K562 (cell line): ENCODE results near the gene SLC40A1. TPM values are rescaled to one million over a fixed set of nuclear protein-coding genes. Genes with fewer than 3 reads are reported as not detected.
A peak's percentile ranks its signal among the peaks of the same experiment; 100 is the strongest.

Source experiments
- BMI1 ChIP-seq: fragments of 150-350 bp; IDR thresholded peaks from 2 replicates; pipeline ENCODE4 v1.6.1; 2014; ENCODE audit warnings: low read length
- CCNT2 ChIP-seq: IDR thresholded peaks from 2 replicates; pipeline ENCODE4 v1.6.1; 2011; ENCODE audit warnings: borderline replicate concordance, low read depth, mild to moderate bottlenecking, moderate library complexity, mixed read lengths, low read length; ENCODE audit not compliant: insufficient read length; ENCODE audit errors: extremely low read depth
- ESRRA ChIP-seq: fragments of 450-650 bp; IDR thresholded peaks from 2 replicates; pipeline ENCODE4 v1.6.1; 2014; ENCODE audit warnings: low read depth, mild to moderate bottlenecking, moderate library complexity, borderline replicate concordance
- FIP1L1 ChIP-seq: fragments of 200-400 bp; formaldehyde crosslinking; IDR thresholded peaks from 2 replicates; pipeline ENCODE4 v1.6.1; 2018; ENCODE audit warnings: mild to moderate bottlenecking, low read depth, low read length; ENCODE audit not compliant: poor library complexity, severe bottlenecking
- FUS ChIP-seq: fragments of 200-400 bp; formaldehyde crosslinking; optimal IDR thresholded peaks from 2 replicates; pipeline ENCODE3; 2017; ENCODE audit warnings: low read depth, low read length
- GABPB2 ChIP-seq: fragments of 250-450 bp; sonication (Bioruptor Pico); conservative IDR thresholded peaks from 2 replicates; pipeline ENCODE4 v1.5.1; 2021; ENCODE audit warnings: mild to moderate bottlenecking
- HDAC3 ChIP-seq: fragments of 450-650 bp; IDR thresholded peaks from 2 replicates; pipeline ENCODE4 v1.6.1; 2018; ENCODE audit warnings: borderline replicate concordance, mild to moderate bottlenecking, moderate library complexity; ENCODE audit not compliant: partially characterized antibody
- HNRNPK ChIP-seq: fragments of 200-400 bp; formaldehyde crosslinking; IDR thresholded peaks from one replicate; pipeline ENCODE4 v1.6.1; 2018; ENCODE audit warnings: mild to moderate bottlenecking, low read depth, low read length; ENCODE audit not compliant: poor library complexity, severe bottlenecking
- ILK ChIP-seq: fragments of 450-650 bp; IDR thresholded peaks from 2 replicates; pipeline ENCODE4 v1.6.1; 2016; ENCODE audit warnings: missing genetic modification characterization, low read depth, mild to moderate bottlenecking, missing compliant biosample characterization, moderate library complexity, borderline replicate concordance
- NEUROD1 ChIP-seq: fragments of 150-350 bp; IDR thresholded peaks from 2 replicates; pipeline ENCODE4 v1.6.1; 2014; ENCODE audit warnings: borderline replicate concordance, low read length, low read depth; ENCODE audit not compliant: partially characterized antibody
- PML ChIP-seq: IDR thresholded peaks from 2 replicates; pipeline ENCODE4 v1.6.1; 2012; ENCODE audit warnings: low read length, inconsistent platforms
- RBFOX2 ChIP-seq: fragments of 200-400 bp; formaldehyde crosslinking; IDR thresholded peaks from 2 replicates; pipeline ENCODE4 v1.6.1; 2017; ENCODE audit warnings: low read depth, mild to moderate bottlenecking, low read length, moderate library complexity
- polyA plus RNA-seq, 8 experiments: library from polyadenylated mRNA; depleted of rRNA in 4 of 8; stranded (reverse) in 5 of 8; unstranded in 3 of 8; fragments of >200 nt; fragmentation: Nextera tagmentation in 2 of 8; fragmentation: Illumina TruSeq in 1 of 8; extraction: Ambion mirVana in 2 of 8; extraction: Trizol in 1 of 8; gene quantifications; 2 replicates each; pipeline versions ENCODE4 v1.2.1 to v1.2.3, GENCODE V29; 2011 to 2014; ENCODE audit warnings: inconsistent platforms in 1 of 8, missing spikeins in 1 of 8
- total RNA-seq, 7 experiments: library from RNA; depleted of rRNA in 6 of 7; stranded (reverse); fragments of >200 nt in 6 of 7; fragmentation: Illumina TruSeq in 2 of 7; extraction: Trizol in 2 of 7; gene quantifications; 2 replicates each; pipeline versions ENCODE4 v1.2.1 to v1.2.3, GENCODE V29; 2011 to 2021; ENCODE audit warnings: low replicate concordance in 1 of 7
- TF ChIP-seq, protein P1 (sequence below): fragments of 250-450 bp; sonication (Bioruptor Pico); IDR thresholded peaks from 2 replicates; pipeline ENCODE4 v1.9.0; 2021; ENCODE audit warnings: mild to moderate bottlenecking, inconsistent platforms
- TF ChIP-seq, protein P2 (sequence below): sonication (generic); formaldehyde crosslinking; IDR thresholded peaks from 2 replicates; pipeline ENCODE4 v1.8.0; 2023; ENCODE audit warnings: mild to moderate bottlenecking, missing genetic modification reagents
- TF ChIP-seq, protein P3 (sequence below): fragments of 200-800 bp; sonication (Bioruptor generic); IDR thresholded peaks from 2 replicates; pipeline ENCODE4 v1.6.1; 2016; ENCODE audit warnings: missing genetic modification characterization, missing compliant biosample characterization

SLC40A1 gene
- total and polyA plus RNA-seq, 9 of the 15 experiments (the other 6 are each of a cell fraction or from before 2014, with no cell fraction given) = 42.2 to 95.9 (median 54.9) TPM

DNA sequence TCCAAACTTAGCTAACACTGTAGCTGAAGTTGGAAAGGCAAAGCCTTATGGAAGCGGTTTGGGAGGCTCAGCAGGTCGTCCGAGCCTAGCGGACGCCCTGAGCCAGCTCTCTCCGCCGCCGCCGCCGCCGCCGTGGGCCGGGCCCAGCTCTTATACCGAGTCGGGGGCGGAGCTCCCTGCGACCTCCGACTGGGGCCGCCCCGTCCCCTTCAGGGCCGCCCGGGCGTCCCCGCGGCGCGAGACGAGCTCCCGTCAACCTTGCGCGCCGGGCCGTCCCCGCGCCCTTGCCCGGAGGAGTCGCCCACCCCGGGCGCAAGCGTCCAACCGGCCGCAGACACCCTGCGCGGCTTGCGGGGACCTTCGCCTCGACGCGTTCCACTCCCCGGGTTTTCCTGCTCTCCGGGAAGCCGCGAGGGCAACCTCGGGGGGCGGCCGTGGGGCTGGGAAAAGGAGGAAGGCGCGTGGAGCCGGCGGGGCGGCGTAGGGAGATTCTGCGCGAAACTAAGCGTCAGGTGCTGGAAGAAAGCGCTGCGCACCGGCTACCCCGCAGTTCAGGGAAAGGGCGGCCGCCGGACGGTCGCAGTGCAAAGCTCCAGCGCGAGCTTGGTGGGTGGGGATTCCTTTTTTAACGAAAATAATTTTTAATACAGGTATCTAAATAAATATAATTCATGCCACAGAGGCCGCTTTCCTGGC lies at the start of gene SLC40A1 (continued):
- no peak for TF ChIP-seq GABPB2 (CRISPR knock-in tag)
- TF ChIP-seq, protein P1, sequence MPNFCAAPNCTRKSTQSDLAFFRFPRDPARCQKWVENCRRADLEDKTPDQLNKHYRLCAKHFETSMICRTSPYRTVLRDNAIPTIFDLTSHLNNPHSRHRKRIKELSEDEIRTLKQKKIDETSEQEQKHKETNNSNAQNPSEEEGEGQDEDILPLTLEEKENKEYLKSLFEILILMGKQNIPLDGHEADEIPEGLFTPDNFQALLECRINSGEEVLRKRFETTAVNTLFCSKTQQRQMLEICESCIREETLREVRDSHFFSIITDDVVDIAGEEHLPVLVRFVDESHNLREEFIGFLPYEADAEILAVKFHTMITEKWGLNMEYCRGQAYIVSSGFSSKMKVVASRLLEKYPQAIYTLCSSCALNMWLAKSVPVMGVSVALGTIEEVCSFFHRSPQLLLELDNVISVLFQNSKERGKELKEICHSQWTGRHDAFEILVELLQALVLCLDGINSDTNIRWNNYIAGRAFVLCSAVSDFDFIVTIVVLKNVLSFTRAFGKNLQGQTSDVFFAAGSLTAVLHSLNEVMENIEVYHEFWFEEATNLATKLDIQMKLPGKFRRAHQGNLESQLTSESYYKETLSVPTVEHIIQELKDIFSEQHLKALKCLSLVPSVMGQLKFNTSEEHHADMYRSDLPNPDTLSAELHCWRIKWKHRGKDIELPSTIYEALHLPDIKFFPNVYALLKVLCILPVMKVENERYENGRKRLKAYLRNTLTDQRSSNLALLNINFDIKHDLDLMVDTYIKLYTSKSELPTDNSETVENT (CRISPR knock-in tag) = 0 out of 2 replicates have a peak, but pooled peaks have one; percentile 65
- no peak for TF ChIP-seq BMI1
- TF ChIP-seq, protein P2, sequence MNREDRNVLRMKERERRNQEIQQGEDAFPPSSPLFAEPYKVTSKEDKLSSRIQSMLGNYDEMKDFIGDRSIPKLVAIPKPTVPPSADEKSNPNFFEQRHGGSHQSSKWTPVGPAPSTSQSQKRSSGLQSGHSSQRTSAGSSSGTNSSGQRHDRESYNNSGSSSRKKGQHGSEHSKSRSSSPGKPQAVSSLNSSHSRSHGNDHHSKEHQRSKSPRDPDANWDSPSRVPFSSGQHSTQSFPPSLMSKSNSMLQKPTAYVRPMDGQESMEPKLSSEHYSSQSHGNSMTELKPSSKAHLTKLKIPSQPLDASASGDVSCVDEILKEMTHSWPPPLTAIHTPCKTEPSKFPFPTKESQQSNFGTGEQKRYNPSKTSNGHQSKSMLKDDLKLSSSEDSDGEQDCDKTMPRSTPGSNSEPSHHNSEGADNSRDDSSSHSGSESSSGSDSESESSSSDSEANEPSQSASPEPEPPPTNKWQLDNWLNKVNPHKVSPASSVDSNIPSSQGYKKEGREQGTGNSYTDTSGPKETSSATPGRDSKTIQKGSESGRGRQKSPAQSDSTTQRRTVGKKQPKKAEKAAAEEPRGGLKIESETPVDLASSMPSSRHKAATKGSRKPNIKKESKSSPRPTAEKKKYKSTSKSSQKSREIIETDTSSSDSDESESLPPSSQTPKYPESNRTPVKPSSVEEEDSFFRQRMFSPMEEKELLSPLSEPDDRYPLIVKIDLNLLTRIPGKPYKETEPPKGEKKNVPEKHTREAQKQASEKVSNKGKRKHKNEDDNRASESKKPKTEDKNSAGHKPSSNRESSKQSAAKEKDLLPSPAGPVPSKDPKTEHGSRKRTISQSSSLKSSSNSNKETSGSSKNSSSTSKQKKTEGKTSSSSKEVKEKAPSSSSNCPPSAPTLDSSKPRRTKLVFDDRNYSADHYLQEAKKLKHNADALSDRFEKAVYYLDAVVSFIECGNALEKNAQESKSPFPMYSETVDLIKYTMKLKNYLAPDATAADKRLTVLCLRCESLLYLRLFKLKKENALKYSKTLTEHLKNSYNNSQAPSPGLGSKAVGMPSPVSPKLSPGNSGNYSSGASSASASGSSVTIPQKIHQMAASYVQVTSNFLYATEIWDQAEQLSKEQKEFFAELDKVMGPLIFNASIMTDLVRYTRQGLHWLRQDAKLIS (CRISPR knock-in tag) = 0 out of 2 replicates have a peak, but pooled peaks have one; percentile 14
- TF ChIP-seq HDAC3 = no peak
- 0 out of 2 replicates have a peak, but pooled peaks have one; percentile 57 for TF ChIP-seq PML
- TF ChIP-seq HNRNPK = no peak
- TF ChIP-seq FUS = no peak
- TF ChIP-seq, protein P3, sequence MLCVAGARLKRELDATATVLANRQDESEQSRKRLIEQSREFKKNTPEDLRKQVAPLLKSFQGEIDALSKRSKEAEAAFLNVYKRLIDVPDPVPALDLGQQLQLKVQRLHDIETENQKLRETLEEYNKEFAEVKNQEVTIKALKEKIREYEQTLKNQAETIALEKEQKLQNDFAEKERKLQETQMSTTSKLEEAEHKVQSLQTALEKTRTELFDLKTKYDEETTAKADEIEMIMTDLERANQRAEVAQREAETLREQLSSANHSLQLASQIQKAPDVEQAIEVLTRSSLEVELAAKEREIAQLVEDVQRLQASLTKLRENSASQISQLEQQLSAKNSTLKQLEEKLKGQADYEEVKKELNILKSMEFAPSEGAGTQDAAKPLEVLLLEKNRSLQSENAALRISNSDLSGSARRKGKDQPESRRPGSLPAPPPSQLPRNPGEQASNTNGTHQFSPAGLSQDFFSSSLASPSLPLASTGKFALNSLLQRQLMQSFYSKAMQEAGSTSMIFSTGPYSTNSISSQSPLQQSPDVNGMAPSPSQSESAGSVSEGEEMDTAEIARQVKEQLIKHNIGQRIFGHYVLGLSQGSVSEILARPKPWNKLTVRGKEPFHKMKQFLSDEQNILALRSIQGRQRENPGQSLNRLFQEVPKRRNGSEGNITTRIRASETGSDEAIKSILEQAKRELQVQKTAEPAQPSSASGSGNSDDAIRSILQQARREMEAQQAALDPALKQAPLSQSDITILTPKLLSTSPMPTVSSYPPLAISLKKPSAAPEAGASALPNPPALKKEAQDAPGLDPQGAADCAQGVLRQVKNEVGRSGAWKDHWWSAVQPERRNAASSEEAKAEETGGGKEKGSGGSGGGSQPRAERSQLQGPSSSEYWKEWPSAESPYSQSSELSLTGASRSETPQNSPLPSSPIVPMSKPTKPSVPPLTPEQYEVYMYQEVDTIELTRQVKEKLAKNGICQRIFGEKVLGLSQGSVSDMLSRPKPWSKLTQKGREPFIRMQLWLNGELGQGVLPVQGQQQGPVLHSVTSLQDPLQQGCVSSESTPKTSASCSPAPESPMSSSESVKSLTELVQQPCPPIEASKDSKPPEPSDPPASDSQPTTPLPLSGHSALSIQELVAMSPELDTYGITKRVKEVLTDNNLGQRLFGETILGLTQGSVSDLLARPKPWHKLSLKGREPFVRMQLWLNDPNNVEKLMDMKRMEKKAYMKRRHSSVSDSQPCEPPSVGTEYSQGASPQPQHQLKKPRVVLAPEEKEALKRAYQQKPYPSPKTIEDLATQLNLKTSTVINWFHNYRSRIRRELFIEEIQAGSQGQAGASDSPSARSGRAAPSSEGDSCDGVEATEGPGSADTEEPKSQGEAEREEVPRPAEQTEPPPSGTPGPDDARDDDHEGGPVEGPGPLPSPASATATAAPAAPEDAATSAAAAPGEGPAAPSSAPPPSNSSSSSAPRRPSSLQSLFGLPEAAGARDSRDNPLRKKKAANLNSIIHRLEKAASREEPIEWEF (CRISPR knock-in tag) = no peak
- TF ChIP-seq FIP1L1 = peak; percentile 37
- peak; percentile 73 for TF ChIP-seq ESRRA
- peak; percentile 14 for TF ChIP-seq NEUROD1
- peak; percentile 83 for TF ChIP-seq CCNT2
- TF ChIP-seq RBFOX2 = peak; percentile 90
- TF ChIP-seq ILK = no peak
